HG03558 (cell line): ENCODE data around the gene CCN2.
"Not testable (repeated sequence)": the region's sequence is repeated elsewhere in the genome, so short reads cannot be mapped to it uniquely, and the experiment has no call there.

Experiments
- ATAC-seq: cut with Tn5 transposase; IDR thresholded peaks from one replicate; pipeline ENCODE4 v1.9.1; 2021; ENCODE audit warnings: moderate number of reproducible peaks; ENCODE audit not compliant: unreplicated experiment; ENCODE audit errors: extremely low read depth

Gene CCN2

GRCh38 chr6:131946992-131947955, 3.9 kb downstream of the CCN2 start:
- ATAC-seq = no peak

GRCh38 chr6:131946404-131946991, 4.7 kb downstream of the CCN2 start:
- ATAC-seq = no peak

- no peak for ATAC-seq
Measured at GRCh38 chr6:131945971-131946370, 5.2 kb downstream of the CCN2 start.

- no peak for ATAC-seq
Measured at GRCh38 chr6:131937703-131938631, 13.2 kb downstream of the CCN2 start.

GRCh38 chr6:131937226-131937625, 13.9 kb downstream of the CCN2 start:
- ATAC-seq = no peak

- ATAC-seq = no peak
Measured at GRCh38 chr6:131936156-131936555, 15.0 kb downstream of the CCN2 start.

GRCh38 chr6:131931063-131931750, 20.0 kb downstream of the CCN2 start:
- ATAC-seq = no peak

- no peak for ATAC-seq
Measured at GRCh38 chr6:131929976-131930375, 21.2 kb downstream of the CCN2 start.

- no peak for ATAC-seq
Measured at GRCh38 chr6:131929264-131929663, 21.9 kb downstream of the CCN2 start.

GRCh38 chr6:131924881-131925474, 26.2 kb downstream of the CCN2 start:
- no peak for ATAC-seq

- ATAC-seq = no peak
Measured at GRCh38 chr6:131923356-131923755, 27.8 kb downstream of the CCN2 start.

- ATAC-seq = no peak
Measured at GRCh38 chr6:131920656-131921055, 30.5 kb downstream of the CCN2 start.

GRCh38 chr6:131918650-131919355, 32.4 kb downstream of the CCN2 start:
- ATAC-seq = no peak

- ATAC-seq = no peak
Measured at GRCh38 chr6:131917763-131918649, 33.2 kb downstream of the CCN2 start.

GRCh38 chr6:131917318-131917717, 33.9 kb downstream of the CCN2 start:
- no peak for ATAC-seq

- ATAC-seq = no peak
Measured at GRCh38 chr6:131916847-131917246, 34.3 kb downstream of the CCN2 start.

GRCh38 chr6:131916091-131916796, 34.9 kb downstream of the CCN2 start:
- not testable (repeated sequence) for ATAC-seq
